Measurements from ENCODE around the gene BTRC. TPM values are rescaled to one million over a fixed set of nuclear protein-coding genes. Genes with fewer than 3 reads are reported as not detected.
A peak's percentile ranks its signal among the peaks of the same experiment; 100 is the strongest.

Gene BTRC
- total RNA-seq, 2 experiments from 2014 or later = 14.3 to 14.8 TPM

DNA sequence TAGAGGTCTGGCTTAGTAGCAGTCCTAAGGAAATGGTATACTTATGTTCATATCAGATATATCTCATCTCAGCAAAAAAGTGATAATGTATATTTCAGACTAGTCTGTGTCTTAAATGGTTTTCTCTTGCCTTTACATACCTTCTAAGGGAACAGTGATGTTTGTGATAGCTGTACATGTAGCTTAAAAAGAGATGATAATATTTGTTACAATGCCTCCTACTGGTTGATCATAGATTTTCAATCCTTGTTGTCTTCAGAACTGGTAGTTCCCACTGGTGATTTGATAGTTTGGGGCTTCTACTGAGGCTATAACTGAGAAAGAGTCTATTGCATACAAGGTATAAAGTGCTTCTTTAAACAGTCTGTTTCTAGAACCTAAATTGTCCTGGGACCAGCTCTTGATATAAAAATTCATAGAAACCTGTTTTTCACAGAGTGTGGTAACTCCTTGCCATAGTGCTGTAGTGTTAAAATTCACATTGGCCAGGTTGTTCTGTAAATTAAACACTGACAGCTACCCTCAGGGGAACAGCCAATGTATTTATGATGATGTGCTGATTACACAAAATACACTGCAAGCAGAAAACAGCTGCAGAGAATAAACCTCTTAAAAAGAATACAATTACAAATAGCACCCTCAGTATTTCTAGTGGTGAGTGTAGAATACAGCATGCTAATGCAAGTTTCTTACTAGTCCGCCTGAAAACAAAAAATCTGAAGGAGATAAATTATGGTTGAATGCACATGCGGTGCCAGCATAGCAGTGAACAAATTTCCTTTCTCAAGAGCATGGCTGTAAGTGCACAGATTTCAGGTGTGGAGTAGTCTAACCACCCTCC lies 90.3 kb downstream of the BTRC start:
- Mint-ChIP-seq H3K27me3 (no peaks in the 10 kb centered on the region), H3K9me3 (no peaks in the 10 kb centered on the region), H3K4me1 (peaks cover 3% of the 10 kb centered on the region), H3K4me3 (no peak overlapping the region), H3K27ac (no peak overlapping the region), H3K36me3 (ENCODE audit: low read depth) (no peaks in the 10 kb centered on the region)
- POLR2A ChIA-PET = no interaction called here
- no peak for DNase-seq
- CTCF ChIA-PET = interaction anchor here (0.6 to 1.3 kb wide), 4 partner anchors 10 to 133 kb away, joined by 3 to 5 read pairs (median 4); no protein-coding TSS in a partner anchor

DNA sequence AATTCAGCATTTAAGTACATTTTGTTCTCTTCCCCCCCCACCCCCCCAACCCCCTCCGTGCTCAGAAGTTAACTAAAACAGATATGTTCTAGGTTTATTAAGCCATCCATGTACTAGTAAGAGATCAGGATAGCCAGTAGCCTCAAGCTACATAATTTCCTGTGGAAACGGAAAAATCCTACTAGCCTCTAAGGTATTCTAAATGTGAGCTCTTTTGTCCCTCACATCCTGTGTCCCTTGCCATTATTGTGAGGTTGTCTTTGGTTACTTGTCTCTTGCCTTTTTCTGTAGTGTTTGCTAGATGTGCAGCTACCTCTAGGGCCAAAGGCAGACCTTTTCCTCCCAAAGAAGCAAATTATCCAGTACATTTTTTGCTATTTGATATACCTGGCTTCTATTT lies 92.1 kb downstream of the BTRC start:
- H3K36me3 Mint-ChIP-seq (ENCODE audit: low read depth) = no peaks in the 10 kb centered on the region
- H3K4me3 Mint-ChIP-seq = no peak overlapping the region
- DNase-seq = no peak
- peaks cover 3% of the 10 kb centered on the region for H3K4me1 Mint-ChIP-seq
- POLR2A ChIA-PET = no interaction called here
- H3K9me3 Mint-ChIP-seq = no peaks in the 10 kb centered on the region
- H3K27me3 Mint-ChIP-seq = peaks cover under 1% of the 10 kb centered on the region
- H3K27ac Mint-ChIP-seq = no peak overlapping the region
- CTCF ChIA-PET = interaction anchor here (1.8 kb wide), 1 partner anchor 10 kb away, joined by 4 read pairs; no protein-coding TSS in a partner anchor

DNA sequence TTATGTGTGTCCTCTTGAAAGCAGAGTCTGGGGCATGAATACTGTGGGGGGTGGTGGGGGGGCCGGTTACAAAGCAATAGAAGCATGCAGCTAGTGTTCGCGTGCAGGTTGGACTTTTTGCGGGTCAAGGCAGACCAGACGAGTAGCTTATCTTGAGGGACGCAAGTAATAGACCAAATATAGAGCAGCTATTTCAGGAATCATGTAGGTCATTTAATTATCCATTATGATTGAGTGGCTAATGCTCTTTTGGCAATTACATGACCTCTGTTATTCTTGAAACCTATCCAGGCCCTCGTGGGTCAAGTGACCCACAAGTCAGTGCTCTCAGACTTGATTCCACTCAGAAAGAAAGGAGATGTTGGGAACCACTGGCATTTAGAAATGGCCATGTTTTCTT lies 93.0 kb downstream of the BTRC start:
- peaks cover 3% of the 10 kb centered on the region for H3K4me1 Mint-ChIP-seq
- H3K4me3 Mint-ChIP-seq = no peak overlapping the region
- peaks cover 2% of the 10 kb centered on the region for H3K27me3 Mint-ChIP-seq
- H3K27ac Mint-ChIP-seq = no peak overlapping the region
- no peaks in the 10 kb centered on the region for H3K36me3 Mint-ChIP-seq (ENCODE audit: low read depth)
- CTCF ChIA-PET = interaction anchor here (1.8 kb wide), 1 partner anchor 9 kb away, joined by 4 read pairs; no protein-coding TSS in a partner anchor
- no peak for DNase-seq
- POLR2A ChIA-PET = no interaction called here
- no peaks in the 10 kb centered on the region for H3K9me3 Mint-ChIP-seq

DNA sequence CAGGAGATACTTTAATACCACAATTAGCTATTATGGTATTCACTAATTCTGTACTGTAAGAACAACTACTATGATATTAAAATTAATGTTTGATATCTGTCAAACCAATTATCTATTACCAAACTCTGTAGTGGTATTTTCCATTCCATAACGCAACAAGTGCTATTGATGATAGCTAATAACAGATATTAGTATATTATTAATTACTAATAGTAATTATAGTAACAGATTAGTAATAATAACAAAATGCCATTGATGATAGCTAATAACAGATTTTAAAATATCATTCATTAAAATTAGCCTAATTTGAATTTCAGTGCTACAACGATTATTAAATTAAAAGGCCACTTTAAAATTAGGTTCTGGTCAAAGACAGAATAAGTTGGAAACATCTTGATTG lies 93.5 kb downstream of the BTRC start:
- no peaks in the 10 kb centered on the region for H3K36me3 Mint-ChIP-seq (ENCODE audit: low read depth)
- H3K27me3 Mint-ChIP-seq = peaks cover 2% of the 10 kb centered on the region
- ChIA-PET CTCF (interaction anchor here (1.8 kb wide), 1 partner anchor 8 kb away, joined by 4 read pairs; no protein-coding TSS in a partner anchor), POLR2A (no interaction called here)
- H3K9me3 Mint-ChIP-seq = no peaks in the 10 kb centered on the region
- H3K27ac Mint-ChIP-seq = no peak overlapping the region
- no peak for DNase-seq
- H3K4me1 Mint-ChIP-seq = peaks cover 3% of the 10 kb centered on the region
- no peak overlapping the region for H3K4me3 Mint-ChIP-seq

DNA sequence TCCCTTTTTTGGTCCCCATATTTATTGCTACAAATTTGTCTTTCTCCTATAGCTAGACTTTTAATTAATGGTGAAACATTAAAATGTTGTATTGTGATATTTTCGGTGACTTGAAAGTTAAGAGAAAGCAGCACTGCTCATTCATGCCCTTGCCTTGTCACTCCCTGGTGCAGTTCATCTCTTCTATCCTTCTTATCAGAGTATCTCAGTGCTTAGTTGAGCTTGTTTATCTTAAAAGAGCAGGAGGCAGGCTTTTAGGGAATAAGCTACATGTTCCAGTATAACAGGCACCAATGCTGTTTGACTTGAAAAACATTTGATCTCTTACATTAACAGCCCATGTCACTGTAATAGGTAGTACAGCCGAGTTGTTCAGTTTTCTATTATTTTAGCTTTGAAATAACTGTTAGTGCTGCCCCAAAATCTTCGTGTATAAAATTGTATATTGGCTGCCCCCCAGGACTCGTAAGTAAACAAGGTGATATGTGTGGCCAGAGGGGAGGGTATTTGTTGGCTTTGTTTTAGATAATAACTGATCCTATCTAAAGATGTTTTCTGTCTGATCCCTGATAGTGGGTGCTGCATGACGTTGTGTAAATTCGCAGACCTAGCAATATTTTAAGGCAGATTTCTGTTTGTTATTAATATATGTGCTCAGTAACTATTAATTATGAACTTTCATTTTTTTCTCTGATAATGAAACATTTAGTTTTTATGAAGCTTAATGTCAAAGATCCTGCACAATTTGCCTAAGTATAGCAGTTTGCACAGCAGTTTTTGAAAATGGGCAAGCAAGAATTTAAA lies 96.5 kb downstream of the BTRC start:
- Mint-ChIP-seq H3K36me3 (ENCODE audit: low read depth) (no peaks in the 10 kb centered on the region), H3K27ac (no peak overlapping the region), H3K9me3 (no peaks in the 10 kb centered on the region), H3K4me3 (no peak overlapping the region), H3K27me3 (peaks cover 2% of the 10 kb centered on the region), H3K4me1 (peaks cover 13% of the 10 kb centered on the region)
- CTCF ChIA-PET = no interaction called here
- POLR2A ChIA-PET = no interaction called here
- DNase-seq = no peak

DNA sequence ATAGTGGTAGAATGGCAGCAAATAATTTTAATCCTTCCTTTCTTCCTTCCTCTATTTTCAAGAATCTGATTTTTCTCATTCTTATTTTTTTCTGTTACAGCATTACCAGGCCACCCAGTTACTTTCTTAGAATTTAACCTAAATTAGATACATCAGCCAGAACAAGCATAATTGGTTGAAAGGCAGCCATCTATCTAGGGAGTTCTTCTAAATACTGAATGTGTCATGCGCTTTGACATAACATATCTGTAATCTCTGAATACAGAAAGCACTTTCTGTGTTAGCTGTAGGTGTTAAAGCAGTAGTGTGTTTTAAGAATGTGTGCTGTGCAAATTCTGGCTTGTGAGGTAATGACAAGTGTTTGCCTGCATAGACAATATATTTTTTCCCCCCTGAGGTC lies 97.3 kb downstream of the BTRC start:
- peaks cover 2% of the 10 kb centered on the region for H3K27me3 Mint-ChIP-seq
- H3K27ac Mint-ChIP-seq = no peak overlapping the region
- H3K36me3 Mint-ChIP-seq (ENCODE audit: low read depth) = no peaks in the 10 kb centered on the region
- H3K9me3 Mint-ChIP-seq = no peaks in the 10 kb centered on the region
- no peak overlapping the region for H3K4me3 Mint-ChIP-seq
- no peak for DNase-seq
- ChIA-PET CTCF (interaction anchor here (1.4 kb wide), 1 partner anchor 11 kb away, joined by 3 read pairs; no protein-coding TSS in a partner anchor), POLR2A (no interaction called here)
- peaks cover 13% of the 10 kb centered on the region for H3K4me1 Mint-ChIP-seq

DNA sequence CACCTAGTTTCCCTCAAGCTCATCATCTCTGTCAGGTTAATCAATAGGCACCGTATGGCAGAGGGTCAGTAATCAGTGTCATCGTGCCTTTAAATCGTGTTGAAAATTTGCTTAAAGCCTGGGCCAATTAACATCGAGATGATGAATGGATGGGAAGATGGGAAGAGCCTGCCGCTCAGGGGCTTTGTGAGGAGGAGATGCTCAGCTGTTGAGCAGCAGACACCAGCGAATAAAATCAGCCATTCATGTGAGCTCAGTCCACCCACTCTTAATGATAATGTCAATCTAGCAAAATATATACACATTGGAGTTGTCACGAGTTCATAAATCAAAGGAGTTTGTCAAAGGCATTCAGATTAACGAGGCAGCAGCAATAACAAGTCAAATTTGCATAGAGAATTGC lies 97.7 kb downstream of the BTRC start:
- CTCF ChIA-PET = interaction anchor here (1.1 to 1.4 kb wide), 2 partner anchors 10 to 164 kb away, joined by 3 read pairs; no protein-coding TSS in a partner anchor

DNA sequence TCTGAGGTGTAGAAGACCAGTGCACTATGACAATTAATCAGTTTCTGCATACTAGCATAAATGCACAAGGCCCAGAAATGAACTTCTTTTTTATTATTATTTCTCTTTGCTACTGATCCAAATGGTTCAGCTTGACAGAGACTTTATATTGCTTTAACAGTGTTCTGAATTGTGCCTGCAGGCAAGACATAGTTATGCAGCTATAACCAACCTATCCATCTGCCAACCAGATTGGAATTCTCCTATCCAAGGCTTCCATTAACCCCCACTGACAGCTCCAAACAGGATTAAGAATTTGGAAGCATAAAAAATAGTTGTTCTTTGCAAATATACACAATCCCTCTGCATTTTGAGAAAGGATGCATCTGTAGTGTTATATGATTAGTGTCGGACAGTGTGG lies 98.2 kb downstream of the BTRC start:
- Mint-ChIP-seq H3K9me3 (no peaks in the 10 kb centered on the region), H3K27ac (no peak overlapping the region), H3K36me3 (ENCODE audit: low read depth) (no peaks in the 10 kb centered on the region), H3K27me3 (peaks cover 2% of the 10 kb centered on the region), H3K4me3 (no peak overlapping the region), H3K4me1 (peaks cover 13% of the 10 kb centered on the region)
- CTCF ChIA-PET = interaction anchor here (1.1 to 1.4 kb wide), 2 partner anchors 10 to 164 kb away, joined by 3 read pairs; no protein-coding TSS in a partner anchor
- no peak for DNase-seq
- POLR2A ChIA-PET = no interaction called here

More for the DNA sequence above, 97.7 kb downstream of the BTRC start:
- H3K4me1 Mint-ChIP-seq = peaks cover 13% of the 10 kb centered on the region
- H3K9me3 Mint-ChIP-seq = no peaks in the 10 kb centered on the region
- H3K27ac Mint-ChIP-seq = no peak overlapping the region
- POLR2A ChIA-PET = no interaction called here
- no peak for DNase-seq
- H3K4me3 Mint-ChIP-seq = no peak overlapping the region
- no peaks in the 10 kb centered on the region for H3K36me3 Mint-ChIP-seq (ENCODE audit: low read depth)
- peaks cover 2% of the 10 kb centered on the region for H3K27me3 Mint-ChIP-seq

DNA sequence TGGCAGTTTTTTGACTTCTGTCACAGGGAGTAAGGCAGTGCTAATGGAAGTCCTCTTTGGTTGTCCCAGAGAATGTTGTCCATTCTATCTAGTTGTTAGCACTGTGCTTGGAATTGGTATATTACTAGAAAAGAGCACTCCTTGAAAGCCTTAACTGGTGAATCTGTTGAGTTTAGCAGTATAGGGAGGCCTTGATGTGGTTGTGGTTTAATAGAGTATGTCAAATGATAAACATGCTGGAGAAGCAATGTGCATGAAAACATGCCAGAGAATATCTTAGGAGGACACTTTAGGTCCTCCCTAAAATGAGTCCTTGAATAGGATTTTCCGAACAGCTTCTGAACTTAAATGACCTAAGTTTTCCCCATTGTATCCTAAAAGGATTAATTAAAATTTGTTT lies 98.6 kb downstream of the BTRC start:
- Mint-ChIP-seq H3K9me3 (no peaks in the 10 kb centered on the region), H3K27ac (no peak overlapping the region), H3K4me1 (peaks cover 13% of the 10 kb centered on the region), H3K27me3 (peaks cover 2% of the 10 kb centered on the region), H3K4me3 (no peak overlapping the region), H3K36me3 (ENCODE audit: low read depth) (no peaks in the 10 kb centered on the region)
- ChIA-PET POLR2A (no interaction called here), CTCF (interaction anchor here (1.0 to 1.4 kb wide), 3 partner anchors 9 to 163 kb away, joined by 3 read pairs; no protein-coding TSS in a partner anchor)
- no peak for DNase-seq

DNA sequence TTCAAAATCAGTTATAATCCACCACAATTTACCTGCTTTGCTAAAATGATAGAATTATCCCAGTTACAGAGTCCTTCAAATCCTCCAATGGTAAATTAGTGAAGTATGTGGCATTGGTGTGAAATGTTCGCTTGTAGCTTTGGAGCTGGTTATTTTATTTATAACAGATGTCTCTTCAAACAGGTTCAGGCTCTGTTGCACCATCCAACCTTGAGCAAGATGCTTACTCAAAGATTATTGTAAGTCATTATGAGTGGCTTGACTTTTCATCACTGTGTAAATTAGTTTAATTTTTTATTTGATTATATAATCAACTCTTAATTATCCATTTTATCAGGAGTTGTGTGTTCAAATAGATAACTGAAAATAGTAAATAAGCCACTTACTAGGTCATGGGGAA lies 99.4 kb downstream of the BTRC start:
- no peaks in the 10 kb centered on the region for H3K36me3 Mint-ChIP-seq (ENCODE audit: low read depth)
- ChIA-PET CTCF (interaction anchor here (1.0 kb wide), 1 partner anchor 143 kb away, joined by 3 read pairs; no protein-coding TSS in a partner anchor), POLR2A (no interaction called here)
- peaks cover 13% of the 10 kb centered on the region for H3K4me1 Mint-ChIP-seq
- H3K27ac Mint-ChIP-seq = no peak overlapping the region
- H3K4me3 Mint-ChIP-seq = no peak overlapping the region
- H3K27me3 Mint-ChIP-seq = peaks cover 2% of the 10 kb centered on the region
- no peak for DNase-seq
- no peaks in the 10 kb centered on the region for H3K9me3 Mint-ChIP-seq

DNA sequence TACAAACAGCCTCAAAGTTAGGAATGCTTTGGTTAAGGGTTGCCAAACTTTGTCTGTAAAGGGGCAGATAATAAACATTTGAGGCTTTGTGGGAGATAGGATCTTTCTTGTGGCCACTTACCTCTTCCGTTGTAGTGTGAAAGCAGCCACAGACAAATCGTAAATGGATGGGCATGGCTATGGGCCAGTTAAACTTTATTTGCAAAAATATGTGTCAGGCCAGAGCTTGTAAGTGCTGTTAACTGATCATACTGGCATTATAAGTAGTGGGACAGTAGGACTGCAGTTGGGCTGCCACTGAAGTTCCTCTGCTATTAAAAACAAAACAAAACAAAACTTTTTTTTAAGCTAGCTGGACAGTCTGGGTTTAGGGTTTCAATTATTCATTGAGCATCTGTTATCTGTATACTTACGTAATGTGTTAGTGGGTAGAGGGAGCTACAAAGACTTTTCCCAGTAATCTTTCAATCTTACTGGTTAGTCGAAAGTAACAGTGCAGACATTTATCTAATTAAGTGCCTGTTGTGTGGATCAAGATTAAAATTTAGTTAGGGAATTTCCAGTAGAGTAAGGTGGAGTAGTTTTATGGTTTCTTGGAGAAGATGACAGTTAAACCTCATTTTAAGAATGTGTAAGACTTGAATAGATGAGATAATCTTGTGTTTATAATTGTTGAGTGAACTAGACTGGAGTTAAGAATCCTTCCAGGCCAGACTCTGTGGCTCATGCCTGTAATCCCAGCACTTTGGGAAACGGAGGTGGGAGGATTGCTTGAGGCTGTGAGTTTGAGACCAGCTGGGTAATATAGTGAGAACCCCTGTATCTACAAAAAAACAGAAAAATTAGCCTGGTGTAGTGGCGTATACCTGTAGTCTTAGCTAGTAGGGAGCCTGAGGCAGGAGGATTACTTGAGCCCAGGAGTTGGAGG lies 100.1 kb downstream of the BTRC start:
- ChIA-PET POLR2A (interaction anchor here (0.5 to 0.6 kb wide), 2 partner anchors 30 to 202 kb away, joined by 7 to 8 read pairs; no protein-coding TSS in a partner anchor), CTCF (interaction anchor here (0.6 to 1.6 kb wide), 4 partner anchors 10 to 71 kb away, joined by 3 to 5 read pairs (median 4); no protein-coding TSS in a partner anchor)
- H3K4me1 Mint-ChIP-seq = peaks cover 13% of the 10 kb centered on the region
- DNase-seq = peak; percentile 7
- no peaks in the 10 kb centered on the region for H3K9me3 Mint-ChIP-seq
- peaks cover 2% of the 10 kb centered on the region for H3K27me3 Mint-ChIP-seq
- no peak overlapping the region for H3K27ac Mint-ChIP-seq
- H3K36me3 Mint-ChIP-seq (ENCODE audit: low read depth) = no peaks in the 10 kb centered on the region
- H3K4me3 Mint-ChIP-seq = no peak overlapping the region

DNA sequence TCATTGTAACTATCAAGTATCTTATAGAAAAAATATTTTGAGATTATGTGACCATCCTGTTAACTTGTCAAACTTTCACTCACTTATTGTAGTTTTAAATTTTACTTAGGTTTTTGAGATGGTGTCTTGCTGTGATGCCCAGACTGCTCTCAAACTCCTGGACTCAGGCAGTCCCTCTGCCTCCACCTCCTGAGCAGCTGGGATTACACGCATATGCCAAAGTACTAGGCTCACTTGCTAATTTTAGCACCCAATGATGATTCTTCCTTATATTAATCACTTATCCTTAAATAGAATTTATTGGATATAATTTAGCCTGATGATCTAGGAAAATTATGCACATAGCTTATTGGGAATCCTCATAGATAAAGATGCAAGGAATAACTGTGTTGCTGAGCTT lies 104.9 kb downstream of the BTRC start:
- Mint-ChIP-seq H3K27ac (no peak overlapping the region), H3K36me3 (ENCODE audit: low read depth) (no peaks in the 10 kb centered on the region), H3K4me1 (peaks cover 4% of the 10 kb centered on the region), H3K9me3 (no peaks in the 10 kb centered on the region), H3K27me3 (no peaks in the 10 kb centered on the region), H3K4me3 (no peak overlapping the region)
- ChIA-PET CTCF (interaction anchor here (0.6 kb wide), 1 partner anchor 378 kb away, joined by 3 read pairs; no protein-coding TSS in a partner anchor), POLR2A (no interaction called here)
- DNase-seq = no peak

All from activated CD4-positive, alpha-beta T cell treated with anti-CD3 and anti-CD28 coated beads, Interleukin-2, amount 10 ng/mL, durations not matched to agents 7 days and 5 days (primary cell).